Peyer's patch (tissue), 4 donors: ENCODE results near the gene USP4.

Experiments
- POLR2A ChIP-seq, 2 donors: fragments of 450-650 bp; IDR thresholded peaks; one replicate each; pipeline ENCODE4 v1.5.1; 2017; ENCODE audit warnings: antibody characterized with exemption in 2 of 2, mild to moderate bottlenecking in 2 of 2, moderate library complexity in 2 of 2
- TF ChIP-seq, protein P1 (sequence below), 6 experiments: fragments of 450-650 bp in 4 of 6; fragments of 200-600 bp in 2 of 6; sonication (generic) in 1 of 6; IDR thresholded peaks; one replicate each; pipeline ENCODE4 v1.5.1; 2017 to 2019; ENCODE audit warnings: antibody characterized with exemption in 6 of 6, mild to moderate bottlenecking in 3 of 6, moderate library complexity in 1 of 6

DNA sequence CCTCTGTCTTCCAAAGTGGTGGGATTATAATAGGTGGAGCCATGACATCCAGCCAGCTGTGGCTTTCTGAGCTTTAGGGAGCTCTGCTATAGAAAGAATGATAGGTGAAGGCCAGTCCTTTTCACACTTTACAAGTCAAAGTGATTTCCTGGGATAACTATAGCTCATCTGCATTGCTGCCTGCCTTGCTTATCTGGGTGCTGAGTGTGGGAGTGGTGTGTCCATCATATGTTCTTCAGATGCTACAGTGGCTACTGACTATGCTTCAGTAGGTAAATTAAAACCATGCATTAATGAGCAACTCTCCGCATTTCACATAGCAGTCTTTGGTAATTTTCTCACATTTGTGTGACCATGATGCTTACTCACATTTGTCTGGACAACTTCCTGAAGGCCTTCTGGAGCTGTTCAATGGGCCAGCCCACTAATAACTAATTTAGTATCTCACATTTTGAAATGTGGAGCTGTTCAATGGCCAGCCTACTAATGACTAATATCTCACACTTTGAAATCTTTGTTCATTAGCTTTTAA is 48.5 kb upstream of the USP4 start:
- TF ChIP-seq, protein P1, sequence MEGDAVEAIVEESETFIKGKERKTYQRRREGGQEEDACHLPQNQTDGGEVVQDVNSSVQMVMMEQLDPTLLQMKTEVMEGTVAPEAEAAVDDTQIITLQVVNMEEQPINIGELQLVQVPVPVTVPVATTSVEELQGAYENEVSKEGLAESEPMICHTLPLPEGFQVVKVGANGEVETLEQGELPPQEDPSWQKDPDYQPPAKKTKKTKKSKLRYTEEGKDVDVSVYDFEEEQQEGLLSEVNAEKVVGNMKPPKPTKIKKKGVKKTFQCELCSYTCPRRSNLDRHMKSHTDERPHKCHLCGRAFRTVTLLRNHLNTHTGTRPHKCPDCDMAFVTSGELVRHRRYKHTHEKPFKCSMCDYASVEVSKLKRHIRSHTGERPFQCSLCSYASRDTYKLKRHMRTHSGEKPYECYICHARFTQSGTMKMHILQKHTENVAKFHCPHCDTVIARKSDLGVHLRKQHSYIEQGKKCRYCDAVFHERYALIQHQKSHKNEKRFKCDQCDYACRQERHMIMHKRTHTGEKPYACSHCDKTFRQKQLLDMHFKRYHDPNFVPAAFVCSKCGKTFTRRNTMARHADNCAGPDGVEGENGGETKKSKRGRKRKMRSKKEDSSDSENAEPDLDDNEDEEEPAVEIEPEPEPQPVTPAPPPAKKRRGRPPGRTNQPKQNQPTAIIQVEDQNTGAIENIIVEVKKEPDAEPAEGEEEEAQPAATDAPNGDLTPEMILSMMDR (IDR thresholded peaks at IDR 0.05) = no peak
- TF ChIP-seq POLR2A (IDR thresholded peaks at IDR 0.05) = no peak
